SK-N-SH (cell line): ENCODE data around the gene BORA. TPM values are rescaled to one million over a fixed set of nuclear protein-coding genes. Genes with fewer than 3 reads are reported as not detected.

ENCODE experiments used
- CTCF ChIA-PET: fragments of 300-600, 350-600 bp; formaldehyde crosslinking; extraction: SDS; loops from one replicate; lab custom pipeline; 2021; lab: Yijun Ruan, JAX
- POLR2A ChIA-PET: fragments of 350-600 bp; sonication (Branson Sonifier 250); formaldehyde crosslinking; extraction: SDS; loops from one replicate; lab custom pipeline; 2020; ENCODE audit warnings: antibody characterized with exemption, inconsistent platforms; lab: Yijun Ruan, JAX
- DNase-seq: peaks from one replicate; pipeline ENCODE4 v3.0.0; 2012
- H2AFZ ChIP-seq: fragments of 200-600 bp; sonication (generic); 2 replicates; pipeline ENCODE4 v1.8.1; 2016; ENCODE audit warnings: antibody characterized with exemption, mild to moderate bottlenecking, low read depth
- H3F3A ChIP-seq: fragments of 200-600 bp; sonication (generic); replicated peaks from 2 replicates; pipeline ENCODE3; 2016; ENCODE audit warnings: antibody characterized with exemption, mild to moderate bottlenecking; ENCODE audit not compliant: insufficient read depth
- H3K27ac ChIP-seq, 2 experiments: fragments of 200-500 bp in 1 of 2; fragments of 200-600 bp in 1 of 2; sonication (Bioruptor generic) in 1 of 2; sonication (generic), shearing (Covaris generic) in 1 of 2; 2 replicates each; pipeline versions ENCODE4 v1.5.1 to v1.6.1; 2014 to 2016; ENCODE audit warnings: low read depth in 2 of 2, inconsistent platforms in 1 of 2, low read length in 1 of 2, mild to moderate bottlenecking in 1 of 2, mixed read lengths in 1 of 2
- H3K27me3 ChIP-seq: fragments of 200-600 bp; sonication (generic), shearing (Covaris generic); 2 replicates; pipeline ENCODE4 v1.6.1; 2016; ENCODE audit warnings: mixed run types; ENCODE audit not compliant: insufficient read depth
- H3K36me3 ChIP-seq, 2 experiments: fragments of 200-500 bp in 1 of 2; fragments of 200-600 bp in 1 of 2; sonication (Bioruptor generic) in 1 of 2; sonication (generic) in 1 of 2; replicated peaks in 1 of 2; 2 replicates each; pipeline versions ENCODE3 to v1.5.1; 2014 to 2016; ENCODE audit warnings: low read length in 1 of 2, mild to moderate bottlenecking in 1 of 2; ENCODE audit not compliant: insufficient read depth in 2 of 2, control insufficient read depth in 1 of 2
- H3K4me1 ChIP-seq, 2 experiments: fragments of 200-500 bp in 1 of 2; fragments of 200-600 bp in 1 of 2; sonication (Bioruptor generic) in 1 of 2; sonication (generic), shearing (Covaris generic) in 1 of 2; 2 replicates each; pipeline versions ENCODE4 v1.5.1 to v1.6.1; 2014 to 2016; ENCODE audit warnings: low read depth in 1 of 2, low read length in 1 of 2, mixed run types in 1 of 2; ENCODE audit not compliant: insufficient read depth in 2 of 2, control insufficient read depth in 1 of 2
- H3K4me2 ChIP-seq: fragments of 200-600 bp; sonication (generic), shearing (Covaris generic); 2 replicates; pipeline ENCODE4 v1.6.1; 2017; ENCODE audit warnings: mixed run types
- H3K4me3 ChIP-seq, 2 experiments: fragments of 200-500 bp in 1 of 2; fragments of 200-600 bp in 1 of 2; sonication (Bioruptor generic) in 1 of 2; sonication (generic), shearing (Covaris generic) in 1 of 2; 2 replicates each; pipeline versions ENCODE4 v1.5.1 to v1.8.1; 2014 to 2016; ENCODE audit warnings: low read depth in 2 of 2, inconsistent platforms in 1 of 2, low read length in 1 of 2, mild to moderate bottlenecking in 1 of 2, mixed read lengths in 1 of 2, moderate library complexity in 1 of 2
- H3K79me2 ChIP-seq: fragments of 200-600 bp; sonication (generic); 2 replicates; pipeline ENCODE4 v1.8.1; 2017; ENCODE audit warnings: mild to moderate bottlenecking; ENCODE audit not compliant: insufficient read depth
- H3K9ac ChIP-seq: fragments of 200-600 bp; sonication (generic); 2 replicates; pipeline ENCODE4 v1.6.1; 2017; ENCODE audit warnings: mixed run types
- H3K9me2 ChIP-seq: fragments of 200-600 bp; sonication (generic); 2 replicates; pipeline ENCODE4 v1.6.1; 2017; ENCODE audit warnings: mixed run types
- H3K9me3 ChIP-seq: fragments of 200-600 bp; sonication (generic); 2 replicates; pipeline ENCODE4 v1.6.1; 2017; ENCODE audit warnings: mixed run types, mild to moderate bottlenecking, moderate library complexity
- H4K20me1 ChIP-seq: fragments of 200-600 bp; sonication (generic); 2 replicates; pipeline ENCODE4 v1.6.1; 2017; ENCODE audit warnings: mild to moderate bottlenecking, mixed run types; ENCODE audit not compliant: insufficient read depth
- ELF1 ChIP-seq: IDR thresholded peaks from 2 replicates; pipeline ENCODE4 v1.4.0; 2012
- EP300 ChIP-seq, 2 experiments: IDR thresholded peaks; 2 replicates each; pipeline versions ENCODE4 v1.4.0 to v1.6.1; 2012; ENCODE audit warnings: borderline replicate concordance in 1 of 2, low read depth in 1 of 2, low read length in 1 of 2
- EZH2phosphoT487 ChIP-seq: fragments of 200-600 bp; sonication (generic); IDR thresholded peaks from 2 replicates; pipeline ENCODE4 v1.6.1; 2017; ENCODE audit warnings: low read depth, mixed run types, mild to moderate bottlenecking, antibody characterized with exemption, moderate library complexity, borderline replicate concordance
- FOSL2 ChIP-seq: IDR thresholded peaks from 2 replicates; pipeline ENCODE4 v1.4.0; 2012; ENCODE audit warnings: low read depth, mild to moderate bottlenecking, moderate library complexity, borderline replicate concordance
- GABPA ChIP-seq: IDR thresholded peaks from 2 replicates; pipeline ENCODE4 v1.4.0; 2012; ENCODE audit warnings: low read depth, mild to moderate bottlenecking
- MEF2A ChIP-seq: IDR thresholded peaks from 2 replicates; pipeline ENCODE4 v1.4.0; 2012; ENCODE audit warnings: low read depth, borderline replicate concordance
- NFIC ChIP-seq: IDR thresholded peaks from 2 replicates; pipeline ENCODE4 v1.4.0; 2012; ENCODE audit warnings: borderline replicate concordance
- NRF1 ChIP-seq: IDR thresholded peaks from 2 replicates; pipeline ENCODE4 v1.6.1; 2012; ENCODE audit warnings: low read depth, mild to moderate bottlenecking, low read length
- RAD21 ChIP-seq: IDR thresholded peaks from 2 replicates; pipeline ENCODE4 v1.6.1; 2012; ENCODE audit warnings: mild to moderate bottlenecking, low read length
- RCOR1 ChIP-seq: fragments of 150-350 bp; IDR thresholded peaks from 2 replicates; pipeline ENCODE4 v1.6.1; 2017; ENCODE audit warnings: antibody characterized with exemption, low read length
- RFX5 ChIP-seq: IDR thresholded peaks from 2 replicates; pipeline ENCODE4 v1.6.1; 2012; ENCODE audit warnings: mild to moderate bottlenecking, improper control_type of control experiment, low read length
- RXRA ChIP-seq: IDR thresholded peaks from 2 replicates; pipeline ENCODE4 v1.4.0; 2012; ENCODE audit warnings: low read depth, mild to moderate bottlenecking, borderline replicate concordance
- TAF1 ChIP-seq: IDR thresholded peaks from 2 replicates; pipeline ENCODE4 v1.6.1; 2012; ENCODE audit warnings: low read depth, mild to moderate bottlenecking, low read length, moderate library complexity, borderline replicate concordance
- TEAD4 ChIP-seq: IDR thresholded peaks from 2 replicates; pipeline ENCODE4 v1.4.0; 2012; ENCODE audit warnings: mild to moderate bottlenecking, borderline replicate concordance; ENCODE audit not compliant: insufficient read depth
- WGBS: methylation state at CpG from one replicate; pipeline ENCODE4 v1.1.6; 2017; ENCODE audit warnings: low lambda C conversion rate; 5-methylcytosine and 5-hydroxymethylcytosine counted together
- polyA plus RNA-seq, 3 experiments: library from polyadenylated mRNA; depleted of rRNA; stranded (reverse); fragments of >200 nt; gene quantifications; 2 replicates each; pipeline ENCODE4 v1.2.3, GENCODE V29; 2012
- TF ChIP-seq, protein P1 (sequence below): fragments of 150-350 bp; IDR thresholded peaks from 2 replicates; pipeline ENCODE4 v1.6.1; 2017; ENCODE audit warnings: antibody characterized with exemption, low read length, low read depth, borderline replicate concordance
- TF ChIP-seq, protein P2 (sequence below): IDR thresholded peaks from 2 replicates; pipeline ENCODE4 v1.4.0; 2012; ENCODE audit warnings: low read depth, borderline replicate concordance
- TF ChIP-seq, protein P3 (sequence below): fragments of 150-350 bp; IDR thresholded peaks from 2 replicates; pipeline ENCODE4 v1.6.1; 2016; ENCODE audit warnings: mild to moderate bottlenecking, low read depth, low read length
- TF ChIP-seq, protein P4 (sequence below): IDR thresholded peaks from 2 replicates; pipeline ENCODE4 v1.6.1; 2012; ENCODE audit warnings: mild to moderate bottlenecking, low read depth, low read length, moderate library complexity
- TF ChIP-seq, protein P5 (sequence below): IDR thresholded peaks from 2 replicates; pipeline ENCODE4 v1.4.0; 2012; ENCODE audit warnings: low read depth
- TF ChIP-seq, protein P6 (sequence below): fragments of 200-600 bp; sonication (generic); IDR thresholded peaks from 2 replicates; pipeline ENCODE4 v1.6.1; 2017; ENCODE audit warnings: antibody characterized with exemption, mild to moderate bottlenecking, moderate library complexity

Gene BORA
- polyA plus RNA-seq, 1 of the 3 experiments (the other 2 are of a cell fraction), result 1.4 TPM

DNA sequence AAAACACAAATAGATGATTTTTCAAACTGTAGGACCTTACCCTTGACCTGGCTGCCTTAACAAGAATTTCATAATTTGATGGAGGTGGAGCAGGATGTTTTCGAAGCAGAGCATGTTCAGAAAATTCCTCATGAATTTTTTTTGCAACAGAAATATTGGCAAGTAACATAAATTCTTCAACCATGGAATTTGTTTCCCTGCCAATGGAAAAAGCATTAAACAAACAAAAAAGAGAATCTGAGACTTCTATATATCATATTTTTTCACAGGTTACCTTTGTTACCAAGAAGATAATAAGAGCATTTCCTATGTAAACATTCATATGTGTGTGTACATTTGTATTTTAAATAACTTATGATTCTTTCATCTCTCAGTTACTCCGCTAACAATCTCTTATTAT, 35.7 kb downstream of the BORA start:
- H4K20me1 ChIP-seq, result no peaks in the 10 kb centered on the region
- CTCF ChIA-PET, result interaction anchor here (1.3 kb wide), 1 partner anchor 20 kb away, joined by 3 read pairs; no protein-coding TSS in a partner anchor
- POLR2A ChIA-PET, result no interaction called here
- no peak overlapping the region for H3K4me3 ChIP-seq
- DNase-seq, result no peak
- no peaks in the 10 kb centered on the region for H3K27me3 ChIP-seq
- no peak overlapping the region for H3K9ac ChIP-seq
- H3K27ac ChIP-seq, result no peak overlapping the region
- peaks cover 26% of the 10 kb centered on the region for H3F3A ChIP-seq
- no peak overlapping the region for H3K4me2 ChIP-seq
- no peaks in the 10 kb centered on the region for H3K9me2 ChIP-seq
- H3K9me3 ChIP-seq, result no peaks in the 10 kb centered on the region
- no peaks in the 10 kb centered on the region for H3K79me2 ChIP-seq
- H2AFZ ChIP-seq, result no peak overlapping the region
- H3K4me1 ChIP-seq, result no peaks in the 10 kb centered on the region
- TF ChIP-seq TEAD4 (no peak), NRF1 (no peak), FOSL2 (no peak), NFIC (no peak), ELF1 (no peak), RCOR1 (no peak), TAF1 (no peak), RXRA (no peak), MEF2A (no peak), RAD21 (no peak), EZH2phosphoT487 (no peak), EP300 (IDR thresholded peaks at IDR 0.05; ENCODE audit: borderline replicate concordance in 1 of 2, low read depth in 1 of 2, low read length in 1 of 2) (no peak), GABPA (no peak), RFX5 (no peak)
- TF ChIP-seq, protein P1, sequence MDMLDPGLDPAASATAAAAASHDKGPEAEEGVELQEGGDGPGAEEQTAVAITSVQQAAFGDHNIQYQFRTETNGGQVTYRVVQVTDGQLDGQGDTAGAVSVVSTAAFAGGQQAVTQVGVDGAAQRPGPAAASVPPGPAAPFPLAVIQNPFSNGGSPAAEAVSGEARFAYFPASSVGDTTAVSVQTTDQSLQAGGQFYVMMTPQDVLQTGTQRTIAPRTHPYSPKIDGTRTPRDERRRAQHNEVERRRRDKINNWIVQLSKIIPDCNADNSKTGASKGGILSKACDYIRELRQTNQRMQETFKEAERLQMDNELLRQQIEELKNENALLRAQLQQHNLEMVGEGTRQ, result no peak
- TF ChIP-seq, protein P2, sequence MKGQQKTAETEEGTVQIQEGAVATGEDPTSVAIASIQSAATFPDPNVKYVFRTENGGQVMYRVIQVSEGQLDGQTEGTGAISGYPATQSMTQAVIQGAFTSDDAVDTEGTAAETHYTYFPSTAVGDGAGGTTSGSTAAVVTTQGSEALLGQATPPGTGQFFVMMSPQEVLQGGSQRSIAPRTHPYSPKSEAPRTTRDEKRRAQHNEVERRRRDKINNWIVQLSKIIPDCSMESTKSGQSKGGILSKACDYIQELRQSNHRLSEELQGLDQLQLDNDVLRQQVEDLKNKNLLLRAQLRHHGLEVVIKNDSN, result no peak
- TF ChIP-seq, protein P3, sequence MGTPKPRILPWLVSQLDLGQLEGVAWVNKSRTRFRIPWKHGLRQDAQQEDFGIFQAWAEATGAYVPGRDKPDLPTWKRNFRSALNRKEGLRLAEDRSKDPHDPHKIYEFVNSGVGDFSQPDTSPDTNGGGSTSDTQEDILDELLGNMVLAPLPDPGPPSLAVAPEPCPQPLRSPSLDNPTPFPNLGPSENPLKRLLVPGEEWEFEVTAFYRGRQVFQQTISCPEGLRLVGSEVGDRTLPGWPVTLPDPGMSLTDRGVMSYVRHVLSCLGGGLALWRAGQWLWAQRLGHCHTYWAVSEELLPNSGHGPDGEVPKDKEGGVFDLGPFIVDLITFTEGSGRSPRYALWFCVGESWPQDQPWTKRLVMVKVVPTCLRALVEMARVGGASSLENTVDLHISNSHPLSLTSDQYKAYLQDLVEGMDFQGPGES, result no peak
- TF ChIP-seq, protein P4, sequence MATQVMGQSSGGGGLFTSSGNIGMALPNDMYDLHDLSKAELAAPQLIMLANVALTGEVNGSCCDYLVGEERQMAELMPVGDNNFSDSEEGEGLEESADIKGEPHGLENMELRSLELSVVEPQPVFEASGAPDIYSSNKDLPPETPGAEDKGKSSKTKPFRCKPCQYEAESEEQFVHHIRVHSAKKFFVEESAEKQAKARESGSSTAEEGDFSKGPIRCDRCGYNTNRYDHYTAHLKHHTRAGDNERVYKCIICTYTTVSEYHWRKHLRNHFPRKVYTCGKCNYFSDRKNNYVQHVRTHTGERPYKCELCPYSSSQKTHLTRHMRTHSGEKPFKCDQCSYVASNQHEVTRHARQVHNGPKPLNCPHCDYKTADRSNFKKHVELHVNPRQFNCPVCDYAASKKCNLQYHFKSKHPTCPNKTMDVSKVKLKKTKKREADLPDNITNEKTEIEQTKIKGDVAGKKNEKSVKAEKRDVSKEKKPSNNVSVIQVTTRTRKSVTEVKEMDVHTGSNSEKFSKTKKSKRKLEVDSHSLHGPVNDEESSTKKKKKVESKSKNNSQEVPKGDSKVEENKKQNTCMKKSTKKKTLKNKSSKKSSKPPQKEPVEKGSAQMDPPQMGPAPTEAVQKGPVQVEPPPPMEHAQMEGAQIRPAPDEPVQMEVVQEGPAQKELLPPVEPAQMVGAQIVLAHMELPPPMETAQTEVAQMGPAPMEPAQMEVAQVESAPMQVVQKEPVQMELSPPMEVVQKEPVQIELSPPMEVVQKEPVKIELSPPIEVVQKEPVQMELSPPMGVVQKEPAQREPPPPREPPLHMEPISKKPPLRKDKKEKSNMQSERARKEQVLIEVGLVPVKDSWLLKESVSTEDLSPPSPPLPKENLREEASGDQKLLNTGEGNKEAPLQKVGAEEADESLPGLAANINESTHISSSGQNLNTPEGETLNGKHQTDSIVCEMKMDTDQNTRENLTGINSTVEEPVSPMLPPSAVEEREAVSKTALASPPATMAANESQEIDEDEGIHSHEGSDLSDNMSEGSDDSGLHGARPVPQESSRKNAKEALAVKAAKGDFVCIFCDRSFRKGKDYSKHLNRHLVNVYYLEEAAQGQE, result no peak
- TF ChIP-seq, protein P5, sequence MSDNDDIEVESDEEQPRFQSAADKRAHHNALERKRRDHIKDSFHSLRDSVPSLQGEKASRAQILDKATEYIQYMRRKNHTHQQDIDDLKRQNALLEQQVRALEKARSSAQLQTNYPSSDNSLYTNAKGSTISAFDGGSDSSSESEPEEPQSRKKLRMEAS, result no peak
- TF ChIP-seq, protein P6, sequence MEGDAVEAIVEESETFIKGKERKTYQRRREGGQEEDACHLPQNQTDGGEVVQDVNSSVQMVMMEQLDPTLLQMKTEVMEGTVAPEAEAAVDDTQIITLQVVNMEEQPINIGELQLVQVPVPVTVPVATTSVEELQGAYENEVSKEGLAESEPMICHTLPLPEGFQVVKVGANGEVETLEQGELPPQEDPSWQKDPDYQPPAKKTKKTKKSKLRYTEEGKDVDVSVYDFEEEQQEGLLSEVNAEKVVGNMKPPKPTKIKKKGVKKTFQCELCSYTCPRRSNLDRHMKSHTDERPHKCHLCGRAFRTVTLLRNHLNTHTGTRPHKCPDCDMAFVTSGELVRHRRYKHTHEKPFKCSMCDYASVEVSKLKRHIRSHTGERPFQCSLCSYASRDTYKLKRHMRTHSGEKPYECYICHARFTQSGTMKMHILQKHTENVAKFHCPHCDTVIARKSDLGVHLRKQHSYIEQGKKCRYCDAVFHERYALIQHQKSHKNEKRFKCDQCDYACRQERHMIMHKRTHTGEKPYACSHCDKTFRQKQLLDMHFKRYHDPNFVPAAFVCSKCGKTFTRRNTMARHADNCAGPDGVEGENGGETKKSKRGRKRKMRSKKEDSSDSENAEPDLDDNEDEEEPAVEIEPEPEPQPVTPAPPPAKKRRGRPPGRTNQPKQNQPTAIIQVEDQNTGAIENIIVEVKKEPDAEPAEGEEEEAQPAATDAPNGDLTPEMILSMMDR, result no peak
- 89% methylated on average over 2 of the region's 2 CpGs for WGBS
- H3K36me3 ChIP-seq, result peaks cover 94 to 99% of the 10 kb centered on the region in 2 experiments
